ENCODE measurements around the gene ASCL1.

DNA sequence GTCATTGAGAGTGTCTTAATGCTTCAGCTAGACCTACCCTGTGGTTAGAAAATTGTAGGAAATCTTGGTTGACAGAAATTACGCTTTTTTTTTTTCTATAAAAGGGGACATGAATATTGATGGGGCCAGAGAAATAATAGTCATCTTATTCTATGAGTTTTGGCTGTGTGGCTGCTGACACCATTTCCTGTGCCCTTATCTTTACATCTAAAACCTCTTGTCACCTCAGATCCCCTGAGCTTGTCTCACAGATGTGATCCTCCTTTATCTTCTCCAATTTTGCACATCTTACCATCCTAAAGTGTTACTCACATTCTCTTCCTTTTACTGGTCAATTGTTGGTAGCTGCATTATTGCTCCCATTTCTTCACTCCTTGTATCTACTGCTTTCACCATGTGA is 36.1 kb downstream of the ASCL1 start:
- TF ChIP-seq, protein P1, sequence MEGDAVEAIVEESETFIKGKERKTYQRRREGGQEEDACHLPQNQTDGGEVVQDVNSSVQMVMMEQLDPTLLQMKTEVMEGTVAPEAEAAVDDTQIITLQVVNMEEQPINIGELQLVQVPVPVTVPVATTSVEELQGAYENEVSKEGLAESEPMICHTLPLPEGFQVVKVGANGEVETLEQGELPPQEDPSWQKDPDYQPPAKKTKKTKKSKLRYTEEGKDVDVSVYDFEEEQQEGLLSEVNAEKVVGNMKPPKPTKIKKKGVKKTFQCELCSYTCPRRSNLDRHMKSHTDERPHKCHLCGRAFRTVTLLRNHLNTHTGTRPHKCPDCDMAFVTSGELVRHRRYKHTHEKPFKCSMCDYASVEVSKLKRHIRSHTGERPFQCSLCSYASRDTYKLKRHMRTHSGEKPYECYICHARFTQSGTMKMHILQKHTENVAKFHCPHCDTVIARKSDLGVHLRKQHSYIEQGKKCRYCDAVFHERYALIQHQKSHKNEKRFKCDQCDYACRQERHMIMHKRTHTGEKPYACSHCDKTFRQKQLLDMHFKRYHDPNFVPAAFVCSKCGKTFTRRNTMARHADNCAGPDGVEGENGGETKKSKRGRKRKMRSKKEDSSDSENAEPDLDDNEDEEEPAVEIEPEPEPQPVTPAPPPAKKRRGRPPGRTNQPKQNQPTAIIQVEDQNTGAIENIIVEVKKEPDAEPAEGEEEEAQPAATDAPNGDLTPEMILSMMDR (IDR thresholded peaks at IDR 0.05): no peak
- no peak for TF ChIP-seq POLR2A (IDR thresholded peaks at IDR 0.05)

Data from adrenal gland (tissue), 5 donors.